Suppressor macrophage treated with lipopolysaccharide for 1 hour (primary cell): ENCODE results near the gene APBB2.
"Not testable (repeated sequence)": the region's sequence is repeated elsewhere in the genome, so short reads cannot be mapped to it uniquely, and the experiment has no call there.

Source experiments
- DNase-seq, 3 donors: peaks; one replicate each; pipeline ENCODE4 v3.0.0-alpha.2; 2020 to 2022

The APBB2 gene

GRCh38 chr4:41155194-41155830, 59.0 kb downstream of the APBB2 start:
- no peak for DNase-seq

- DNase-seq: no peak
Measured at GRCh38 chr4:41154814-41155177, 59.5 kb downstream of the APBB2 start.

GRCh38 chr4:41154010-41154813, 60.1 kb downstream of the APBB2 start:
- no peak for DNase-seq

- DNase-seq: no peak
Measured at GRCh38 chr4:41150401-41150800, 63.9 kb downstream of the APBB2 start.

GRCh38 chr4:41149568-41149967, 64.8 kb downstream of the APBB2 start:
- peak in 2 of 3 donors; percentile 41 to 52 for DNase-seq

- no peak for DNase-seq
Measured at GRCh38 chr4:41148931-41149330, 65.4 kb downstream of the APBB2 start.

- DNase-seq: no peak
Measured at GRCh38 chr4:41148292-41148691, 66.0 kb downstream of the APBB2 start.

GRCh38 chr4:41147570-41147969, 66.8 kb downstream of the APBB2 start:
- DNase-seq: not testable (repeated sequence)

GRCh38 chr4:41146716-41147506, 67.4 kb downstream of the APBB2 start:
- DNase-seq: peak in 2 of 3 donors; percentile 5 to 10

GRCh38 chr4:41146196-41146595, 68.1 kb downstream of the APBB2 start:
- no peak for DNase-seq

GRCh38 chr4:41145571-41146078, 68.7 kb downstream of the APBB2 start:
- DNase-seq: no peak

- no peak for DNase-seq
Measured at GRCh38 chr4:41144812-41145211, 69.5 kb downstream of the APBB2 start.

- no peak for DNase-seq
Measured at GRCh38 chr4:41144040-41144379, 70.3 kb downstream of the APBB2 start.

- no peak for DNase-seq
Measured at GRCh38 chr4:41143311-41144039, 70.9 kb downstream of the APBB2 start.

- no peak for DNase-seq
Measured at GRCh38 chr4:41142376-41143310, 71.7 kb downstream of the APBB2 start.

- DNase-seq: no peak
Measured at GRCh38 chr4:41141900-41142299, 72.4 kb downstream of the APBB2 start.

- no peak for DNase-seq
Measured at GRCh38 chr4:41140410-41140809, 73.9 kb downstream of the APBB2 start.

GRCh38 chr4:41137879-41138278, 76.5 kb downstream of the APBB2 start:
- no peak for DNase-seq

- DNase-seq: no peak
Measured at GRCh38 chr4:41136456-41136855, 77.9 kb downstream of the APBB2 start.

GRCh38 chr4:41135801-41136200, 78.5 kb downstream of the APBB2 start:
- DNase-seq: no peak

- no peak for DNase-seq
Measured at GRCh38 chr4:41134581-41134980, 79.8 kb downstream of the APBB2 start.
